Upper lobe of right lung (tissue), 1 donor: ENCODE results near the gene FATE1. TPM values are rescaled to one million over a fixed set of nuclear protein-coding genes. Genes with fewer than 3 reads are reported as not detected.

Experiments
- ATAC-seq: fragments of 200-7000 bp; cut with Tn5 transposase; one replicate; pipeline ENCODE4 v1.9.1; 2020; ENCODE audit warnings: mild to moderate bottlenecking, moderate library complexity
- DNase-seq: peaks from one replicate; pipeline ENCODE4 v3.0.0-alpha.2; 2020
- H3K27ac ChIP-seq: fragments of 200-600 bp; one replicate; pipeline ENCODE4 v1.8.0; 2022
- H3K27me3 ChIP-seq: fragments of 200-600 bp; one replicate; pipeline ENCODE4 v1.8.0; 2022; ENCODE audit warnings: mild to moderate bottlenecking
- H3K36me3 ChIP-seq: fragments of 200-600 bp; one replicate; pipeline ENCODE4 v1.8.0; 2022
- H3K4me1 ChIP-seq: fragments of 200-600 bp; one replicate; pipeline ENCODE4 v1.8.0; 2022
- H3K4me3 ChIP-seq: fragments of 200-600 bp; one replicate; pipeline ENCODE4 v1.8.0; 2022; ENCODE audit warnings: mild to moderate bottlenecking
- H3K9me3 ChIP-seq: fragments of 200-600 bp; one replicate; pipeline ENCODE4 v1.8.0; 2022
- CTCF ChIP-seq: fragments of 200-600 bp; IDR thresholded peaks from one replicate; pipeline ENCODE4 v1.8.0; 2022; ENCODE audit warnings: antibody characterized with exemption
- intact Hi-C: fragments of 100-400 bp; cut with DNase I; formaldehyde crosslinking; loops from one replicate; pipeline ENCODE4 v1.11.0; 2022
- total RNA-seq: library from RNA; stranded (reverse); fragmentation: NEBNext Ultra II Directional; extraction: Animal tissue kit (Norgen Biotek cat#: 25700); gene quantifications from one replicate; pipeline ENCODE4 v1.2.1, GENCODE V29; 2021
- donor health status: DM: no; HTN: yes; CAD: no; lungs with severe emphysema.

FATE1 gene
- total RNA-seq, 1 donor from 2014 or later, result not detected

GRCh38 chrX:151687635-151688034, 28.2 kb upstream of the FATE1 start:
- H3K4me1 ChIP-seq, result no peaks in the 10 kb centered on the region
- no peaks in the 10 kb centered on the region for H3K27me3 ChIP-seq
- DNase-seq, result no peak
- ATAC-seq, result no peak
- TF ChIP-seq CTCF, result no peak
- no peak overlapping the region for H3K4me3 ChIP-seq
- no peaks in the 10 kb centered on the region for H3K36me3 ChIP-seq
- intact Hi-C loops, result no loop called here
- no peaks in the 10 kb centered on the region for H3K9me3 ChIP-seq
- H3K27ac ChIP-seq, result no peak overlapping the region

GRCh38 chrX:151688695-151689094, 27.1 kb upstream of the FATE1 start:
- DNase-seq (no peak), ATAC-seq (no peak)
- no peak for TF ChIP-seq CTCF
- no peak overlapping the region for H3K27ac ChIP-seq
- no peaks in the 10 kb centered on the region for H3K9me3 ChIP-seq
- no peak overlapping the region for H3K4me3 ChIP-seq
- H3K4me1 ChIP-seq, result no peaks in the 10 kb centered on the region
- no peaks in the 10 kb centered on the region for H3K27me3 ChIP-seq
- intact Hi-C loops, result no loop called here
- H3K36me3 ChIP-seq, result no peaks in the 10 kb centered on the region

GRCh38 chrX:151692825-151693224, 23.0 kb upstream of the FATE1 start:
- DNase-seq (no peak), ATAC-seq (no peak)
- Histone ChIP-seq H3K4me3 (no peak overlapping the region), H3K27me3 (no peaks in the 10 kb centered on the region), H3K4me1 (no peaks in the 10 kb centered on the region), H3K36me3 (no peaks in the 10 kb centered on the region), H3K27ac (no peak overlapping the region), H3K9me3 (no peaks in the 10 kb centered on the region)
- intact Hi-C loops, result no loop called here
- no peak for TF ChIP-seq CTCF

GRCh38 chrX:151694121-151694520, 21.7 kb upstream of the FATE1 start:
- intact Hi-C loops, result no loop called here
- Histone ChIP-seq H3K4me1 (no peaks in the 10 kb centered on the region), H3K9me3 (no peaks in the 10 kb centered on the region), H3K27ac (no peak overlapping the region), H3K4me3 (no peak overlapping the region), H3K27me3 (no peaks in the 10 kb centered on the region), H3K36me3 (no peaks in the 10 kb centered on the region)
- no peak for DNase-seq
- ATAC-seq, result no peak
- TF ChIP-seq CTCF, result no peak

- no peaks in the 10 kb centered on the region for H3K4me1 ChIP-seq
- H3K27me3 ChIP-seq, result no peaks in the 10 kb centered on the region
- no peak within 1 kb of the TSS for H3K4me3 ChIP-seq
- DNase-seq, result no peak
- intact Hi-C loops, result no loop called here
- H3K9me3 ChIP-seq, result no peaks in the 10 kb centered on the region
- no peaks in the 10 kb centered on the region for H3K36me3 ChIP-seq
- ATAC-seq, result no peak
- no peak within 1 kb of the TSS for H3K27ac ChIP-seq
- no peak for TF ChIP-seq CTCF
Observed at GRCh38 chrX:151694661-151695582, 20.9 kb upstream of the FATE1 start, which contains the start of gene PRRG3. PRRG3 (plus strand) TSS chrX:151695458; CDS start chrX:151698815, 3,357 bp downstream.
